VCaP (cell line): Measurements from ENCODE around the gene XRN2.

ENCODE experiments used
- H3K27ac ChIP-seq: fragments of 450-650 bp; 2 replicates; pipeline ENCODE4 v1.5.1; 2017
- TF ChIP-seq, protein P1 (sequence below): fragments of 450-650 bp; conservative IDR thresholded peaks from 2 replicates; pipeline ENCODE4 v1.5.1; 2017; ENCODE audit warnings: mild to moderate bottlenecking, moderate library complexity

Gene XRN2

DNA sequence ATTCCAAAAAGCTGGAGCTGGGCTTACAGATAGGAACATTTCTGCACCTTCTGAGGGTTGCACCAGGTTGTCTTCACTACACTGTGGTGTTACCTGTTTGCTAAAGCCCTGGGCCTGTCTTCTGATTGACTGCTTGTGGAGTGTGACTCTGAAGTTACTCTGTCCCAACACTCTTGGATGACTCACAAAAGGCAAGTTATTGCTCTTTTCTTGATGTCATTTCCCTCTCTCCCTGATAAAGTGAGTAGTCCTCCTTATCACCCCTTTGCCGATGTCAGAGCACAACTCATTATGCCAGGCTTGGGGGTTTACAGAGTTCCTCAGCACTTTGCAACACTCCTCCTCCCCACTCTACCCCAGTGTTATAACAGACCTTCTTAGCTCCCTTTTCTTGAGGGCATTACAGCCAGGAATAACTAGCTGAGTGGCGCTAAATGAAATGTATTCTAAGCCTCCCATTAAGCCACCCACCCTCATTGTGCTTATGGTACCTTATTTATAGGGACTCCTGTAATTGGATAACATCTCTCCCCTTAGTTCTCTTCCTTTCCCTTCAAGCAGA, 130.3 kb downstream of the XRN2 start:
- TF ChIP-seq, protein P1, sequence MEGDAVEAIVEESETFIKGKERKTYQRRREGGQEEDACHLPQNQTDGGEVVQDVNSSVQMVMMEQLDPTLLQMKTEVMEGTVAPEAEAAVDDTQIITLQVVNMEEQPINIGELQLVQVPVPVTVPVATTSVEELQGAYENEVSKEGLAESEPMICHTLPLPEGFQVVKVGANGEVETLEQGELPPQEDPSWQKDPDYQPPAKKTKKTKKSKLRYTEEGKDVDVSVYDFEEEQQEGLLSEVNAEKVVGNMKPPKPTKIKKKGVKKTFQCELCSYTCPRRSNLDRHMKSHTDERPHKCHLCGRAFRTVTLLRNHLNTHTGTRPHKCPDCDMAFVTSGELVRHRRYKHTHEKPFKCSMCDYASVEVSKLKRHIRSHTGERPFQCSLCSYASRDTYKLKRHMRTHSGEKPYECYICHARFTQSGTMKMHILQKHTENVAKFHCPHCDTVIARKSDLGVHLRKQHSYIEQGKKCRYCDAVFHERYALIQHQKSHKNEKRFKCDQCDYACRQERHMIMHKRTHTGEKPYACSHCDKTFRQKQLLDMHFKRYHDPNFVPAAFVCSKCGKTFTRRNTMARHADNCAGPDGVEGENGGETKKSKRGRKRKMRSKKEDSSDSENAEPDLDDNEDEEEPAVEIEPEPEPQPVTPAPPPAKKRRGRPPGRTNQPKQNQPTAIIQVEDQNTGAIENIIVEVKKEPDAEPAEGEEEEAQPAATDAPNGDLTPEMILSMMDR, result no peak

GRCh38 chr20:21435576-21435975, 132.4 kb downstream of the XRN2 start:
- TF ChIP-seq, protein P1, result no peak
- H3K27ac ChIP-seq, result no peak overlapping the region

More for the DNA sequence above, 130.3 kb downstream of the XRN2 start:
- H3K27ac ChIP-seq, result no peak overlapping the region

DNA sequence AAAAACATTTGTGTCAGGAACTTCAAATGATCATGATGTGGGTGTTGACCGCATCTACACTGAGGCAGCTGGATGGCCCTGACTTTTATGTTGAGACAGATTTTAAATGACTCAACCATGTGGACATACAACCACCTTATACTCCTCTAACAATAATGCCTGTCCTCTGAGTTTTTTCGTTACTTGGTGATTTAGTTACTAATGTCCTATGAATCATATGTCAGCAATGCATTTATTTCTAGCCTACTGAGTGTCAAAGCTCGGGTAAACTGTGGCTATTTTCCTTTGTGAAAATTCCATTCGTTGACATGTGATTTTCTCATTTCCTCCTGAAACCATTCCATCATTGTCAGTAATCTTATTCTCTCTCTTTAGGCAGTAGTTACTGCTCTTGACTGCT, 133.1 kb downstream of the XRN2 start:
- TF ChIP-seq, protein P1, result no peak
- H3K27ac ChIP-seq, result no peak overlapping the region

DNA sequence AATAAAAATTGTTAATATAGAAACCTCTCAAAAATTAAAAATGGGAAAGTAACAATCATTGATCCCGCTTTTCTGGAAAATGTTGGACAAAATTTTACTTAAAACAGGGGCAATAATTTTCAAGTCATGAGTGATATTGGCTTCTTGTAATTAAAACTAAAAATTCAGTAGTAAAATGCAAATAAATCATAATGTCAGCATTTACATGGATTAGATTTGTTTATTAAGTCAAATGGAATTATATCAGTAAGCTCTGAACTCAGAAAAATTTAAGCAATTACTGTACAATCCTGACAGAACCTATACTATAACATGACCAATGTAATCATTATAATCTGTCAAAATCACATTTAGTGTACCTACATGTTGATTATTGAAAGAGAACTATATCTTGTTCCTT, 134.1 kb downstream of the XRN2 start:
- TF ChIP-seq, protein P1, result no peak
- no peak overlapping the region for H3K27ac ChIP-seq

GRCh38 chr20:21437816-21438215, 134.7 kb downstream of the XRN2 start:
- TF ChIP-seq, protein P1, result no peak
- no peak overlapping the region for H3K27ac ChIP-seq
